ENCODE data around the gene SMG5.

SMG5 gene

GRCh38 chr1:156283521-156283920 lies 896 bp upstream of the SMG5 start:
- Histone ChIP-seq H2AFZ (ENCODE audit: low read length) (peak overlapping the region; percentile 83), H3K9me2 (replicated peaks; ENCODE audit: low read depth, low read length) (no peaks in the 10 kb centered on the region), H3K9me3 (ENCODE audit: insufficient read depth, low read depth, low read length) (no peaks in the 10 kb centered on the region), H3K4me2 (ENCODE audit: low read depth, low read length, poor library complexity, severe bottlenecking) (peak overlapping the region; percentile 86), H3K79me2 (ENCODE audit: insufficient read depth, low read length) (peaks cover 48% of the 10 kb centered on the region), H3K4me1 (ENCODE audit: insufficient read depth, low read length, poor library complexity, severe bottlenecking) (peaks cover 31% of the 10 kb centered on the region), H3K9ac (ENCODE audit: low read depth, low read length, poor library complexity, severe bottlenecking) (peak overlapping the region; percentile 82), H3K27me3 (ENCODE audit: insufficient read depth, low read length, poor library complexity, severe bottlenecking) (no peaks in the 10 kb centered on the region), H3F3A (ENCODE audit: low read depth) (no peaks in the 10 kb centered on the region), H3K36me3 (ENCODE audit: insufficient read depth, low read length) (peaks cover 6% of the 10 kb centered on the region), H3K4me3 (ENCODE audit: low read length, poor library complexity, severe bottlenecking) (peak overlapping the region; percentile 79), H4K20me1 (ENCODE audit: insufficient read depth, low read length, poor library complexity, severe bottlenecking) (peaks cover 36% of the 10 kb centered on the region)
- no peak for TF ChIP-seq EZH2phosphoT487 (IDR thresholded peaks at IDR 0.05; ENCODE audit: borderline replicate concordance)
- TF ChIP-seq, protein P1, sequence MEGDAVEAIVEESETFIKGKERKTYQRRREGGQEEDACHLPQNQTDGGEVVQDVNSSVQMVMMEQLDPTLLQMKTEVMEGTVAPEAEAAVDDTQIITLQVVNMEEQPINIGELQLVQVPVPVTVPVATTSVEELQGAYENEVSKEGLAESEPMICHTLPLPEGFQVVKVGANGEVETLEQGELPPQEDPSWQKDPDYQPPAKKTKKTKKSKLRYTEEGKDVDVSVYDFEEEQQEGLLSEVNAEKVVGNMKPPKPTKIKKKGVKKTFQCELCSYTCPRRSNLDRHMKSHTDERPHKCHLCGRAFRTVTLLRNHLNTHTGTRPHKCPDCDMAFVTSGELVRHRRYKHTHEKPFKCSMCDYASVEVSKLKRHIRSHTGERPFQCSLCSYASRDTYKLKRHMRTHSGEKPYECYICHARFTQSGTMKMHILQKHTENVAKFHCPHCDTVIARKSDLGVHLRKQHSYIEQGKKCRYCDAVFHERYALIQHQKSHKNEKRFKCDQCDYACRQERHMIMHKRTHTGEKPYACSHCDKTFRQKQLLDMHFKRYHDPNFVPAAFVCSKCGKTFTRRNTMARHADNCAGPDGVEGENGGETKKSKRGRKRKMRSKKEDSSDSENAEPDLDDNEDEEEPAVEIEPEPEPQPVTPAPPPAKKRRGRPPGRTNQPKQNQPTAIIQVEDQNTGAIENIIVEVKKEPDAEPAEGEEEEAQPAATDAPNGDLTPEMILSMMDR (conservative IDR thresholded peaks at IDR 0.05; ENCODE audit: low read length), result no peak

DNA sequence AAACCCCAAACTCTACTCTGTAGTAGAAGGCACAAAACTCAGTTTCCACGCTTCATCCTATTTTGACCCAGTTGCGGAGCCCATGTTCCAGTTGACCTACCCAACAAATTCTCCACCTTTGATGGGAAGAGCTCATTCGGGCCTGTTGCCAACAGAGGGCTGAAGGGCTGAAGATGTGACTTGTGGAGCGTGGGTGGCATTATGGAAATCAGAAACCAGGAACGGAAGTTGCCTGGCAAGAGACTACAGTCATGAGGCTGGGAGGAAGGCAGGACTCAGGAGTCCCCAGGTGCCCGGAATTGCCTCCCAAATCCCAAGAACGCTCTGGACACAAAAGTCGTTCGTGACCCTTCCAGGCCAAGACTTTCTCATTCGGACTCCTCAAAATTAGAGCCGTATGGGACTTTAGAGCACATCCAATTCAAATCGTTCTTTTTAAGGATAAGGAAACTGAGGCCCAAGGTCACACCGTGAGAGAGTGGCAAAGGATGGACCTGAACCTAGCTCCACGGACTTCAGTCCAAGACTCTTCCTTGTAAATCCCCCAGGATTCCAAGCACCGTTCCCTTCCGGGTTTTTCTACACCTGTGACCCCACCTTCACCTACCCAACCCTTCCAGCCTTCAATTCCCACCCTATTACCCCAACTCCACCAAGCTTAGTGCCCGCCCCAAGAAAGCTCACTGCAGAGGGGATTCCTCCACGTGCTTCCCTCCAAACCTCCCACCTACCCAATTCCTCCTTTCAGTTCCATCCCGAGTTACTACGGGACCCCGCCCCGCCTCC lies 739 bp downstream of the SMG5 start:
- Histone ChIP-seq H3K79me2 (ENCODE audit: insufficient read depth, low read length) (peaks cover 57% of the 10 kb centered on the region), H3K36me3 (ENCODE audit: insufficient read depth, low read length) (peaks cover 23% of the 10 kb centered on the region), H3F3A (ENCODE audit: low read depth) (no peaks in the 10 kb centered on the region), H3K9ac (ENCODE audit: low read depth, low read length, poor library complexity, severe bottlenecking) (peak overlapping the region; percentile 82), H4K20me1 (ENCODE audit: insufficient read depth, low read length, poor library complexity, severe bottlenecking) (peaks cover 36% of the 10 kb centered on the region), H3K4me3 (ENCODE audit: low read length, poor library complexity, severe bottlenecking) (peak overlapping the region; percentile 79), H3K9me3 (ENCODE audit: insufficient read depth, low read depth, low read length) (no peaks in the 10 kb centered on the region), H3K9me2 (replicated peaks; ENCODE audit: low read depth, low read length) (no peaks in the 10 kb centered on the region), H2AFZ (ENCODE audit: low read length) (peak overlapping the region; percentile 80), H3K27me3 (ENCODE audit: insufficient read depth, low read length, poor library complexity, severe bottlenecking) (no peaks in the 10 kb centered on the region), H3K4me1 (ENCODE audit: insufficient read depth, low read length, poor library complexity, severe bottlenecking) (peaks cover 31% of the 10 kb centered on the region), H3K4me2 (ENCODE audit: low read depth, low read length, poor library complexity, severe bottlenecking) (peak overlapping the region; percentile 97)
- TF ChIP-seq, protein P1 (conservative IDR thresholded peaks at IDR 0.05; ENCODE audit: low read length), result no peak
- TF ChIP-seq EZH2phosphoT487 (IDR thresholded peaks at IDR 0.05; ENCODE audit: borderline replicate concordance), result no peak

DNA sequence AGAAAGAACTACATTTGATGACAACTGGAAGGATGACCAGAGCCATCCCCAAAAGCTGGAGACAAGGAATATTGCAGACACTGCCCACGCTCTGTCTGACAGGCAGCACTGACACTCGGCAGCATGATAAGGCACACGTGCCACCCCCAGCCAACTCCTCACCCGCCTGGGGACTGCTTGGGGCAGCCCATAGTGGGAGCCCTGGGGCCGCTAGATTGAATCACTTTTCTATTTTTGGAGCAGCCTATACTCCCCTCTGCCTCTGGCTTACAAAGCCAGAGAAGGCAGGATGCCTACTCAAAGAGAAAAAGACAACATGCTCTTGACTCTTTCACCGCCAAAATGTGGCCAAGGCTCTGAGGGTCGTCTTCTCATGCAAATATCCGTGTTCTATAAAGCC lies 1.3 kb downstream of the SMG5 start:
- H3K36me3 ChIP-seq (ENCODE audit: insufficient read depth, low read length), result peaks cover 29% of the 10 kb centered on the region
- H3F3A ChIP-seq (ENCODE audit: low read depth), result no peaks in the 10 kb centered on the region
- no peaks in the 10 kb centered on the region for H3K27me3 ChIP-seq (ENCODE audit: insufficient read depth, low read length, poor library complexity, severe bottlenecking)
- TF ChIP-seq EZH2phosphoT487 (IDR thresholded peaks at IDR 0.05; ENCODE audit: borderline replicate concordance), result no peak
- TF ChIP-seq, protein P1 (conservative IDR thresholded peaks at IDR 0.05; ENCODE audit: low read length), result peak; percentile 30
- no peaks in the 10 kb centered on the region for H3K9me2 ChIP-seq (replicated peaks; ENCODE audit: low read depth, low read length)
- peak overlapping the region; percentile 82 for H3K9ac ChIP-seq (ENCODE audit: low read depth, low read length, poor library complexity, severe bottlenecking)
- H3K4me2 ChIP-seq (ENCODE audit: low read depth, low read length, poor library complexity, severe bottlenecking), result peak overlapping the region; percentile 97
- H4K20me1 ChIP-seq (ENCODE audit: insufficient read depth, low read length, poor library complexity, severe bottlenecking), result peaks cover 36% of the 10 kb centered on the region
- H2AFZ ChIP-seq (ENCODE audit: low read length), result no peak overlapping the region
- H3K4me3 ChIP-seq (ENCODE audit: low read length, poor library complexity, severe bottlenecking), result peak overlapping the region; percentile 79
- peaks cover 31% of the 10 kb centered on the region for H3K4me1 ChIP-seq (ENCODE audit: insufficient read depth, low read length, poor library complexity, severe bottlenecking)
- peaks cover 57% of the 10 kb centered on the region for H3K79me2 ChIP-seq (ENCODE audit: insufficient read depth, low read length)
- H3K9me3 ChIP-seq (ENCODE audit: insufficient read depth, low read depth, low read length), result no peaks in the 10 kb centered on the region

Measured in Loucy (cell line).